ENCODE results near the gene ADCY4.

ADCY4 gene

GRCh38 chr14:24273422-24273998 lies 61.4 kb downstream of the ADCY4 start:
- Histone ChIP-seq H2BK120ac (ENCODE audit: low read depth, low read length) (no peak overlapping the region), H3K79me1 (ENCODE audit: low read depth, low read length) (no peaks in the 10 kb centered on the region), H3K4me1 (ENCODE audit: control insufficient read depth in 2 of 2, insufficient read depth in 1 of 2, low read depth in 1 of 2, low read length in 2 of 2) (peaks cover 4 to 6% of the 10 kb centered on the region in 2 donors), H3K14ac (ENCODE audit: low read length) (no peak overlapping the region), H4K8ac (ENCODE audit: low read depth, low read length) (no peak overlapping the region), H3K4ac (ENCODE audit: low read length) (no peak overlapping the region), H3K4me3 (ENCODE audit: low read length in 2 of 2) (no peak overlapping the region), H3K36me3 (replicated peaks in 1 of 2; ENCODE audit: control insufficient read depth in 2 of 2, insufficient read depth in 2 of 2, low read length in 2 of 2) (peaks cover 0 to 4% of the 10 kb centered on the region in 2 donors), H3K23ac (ENCODE audit: low read depth, low read length, poor library complexity) (no peak overlapping the region), H2BK15ac (ENCODE audit: low read length) (no peak overlapping the region), H3K9ac (ENCODE audit: low read depth, low read length, poor library complexity) (no peak overlapping the region), H3K9me3 (replicated peaks in 1 of 2; ENCODE audit: control insufficient read depth in 2 of 2, insufficient read depth in 1 of 2, low read depth in 1 of 2, low read length in 2 of 2) (peaks cover 0 to 1% of the 10 kb centered on the region in 2 donors), H3K18ac (ENCODE audit: low read length) (no peak overlapping the region), H3K27ac (replicated peaks; ENCODE audit: low read length) (no peak overlapping the region), H2AK5ac (ENCODE audit: low read depth, low read length) (no peak overlapping the region), H2BK5ac (ENCODE audit: low read length) (no peak overlapping the region), H2BK12ac (ENCODE audit: low read length) (no peak overlapping the region), H3K4me2 (ENCODE audit: insufficient read depth, low read length, poor library complexity, severe bottlenecking) (no peak overlapping the region), H3K27me3 (ENCODE audit: control insufficient read depth in 3 of 3, insufficient read depth in 3 of 3, low read depth in 1 of 3, low read length in 3 of 3) (no peaks in the 10 kb centered on the region), H2AFZ (ENCODE audit: low read length) (no peak overlapping the region), H4K91ac (ENCODE audit: low read depth, low read length, poor library complexity) (no peak overlapping the region)
- DNase-seq (ENCODE audit: low spot score), result no peak
- WGBS, 2 donors (ENCODE audit: extremely low coverage in 2 of 2, insufficient read length in 2 of 2, insufficient replicate concordance in 1 of 2), result no CpG with 5 or more reads among the region's 3 CpGs

- Histone ChIP-seq H3K4me3 (ENCODE audit: low read length in 2 of 2) (no peak overlapping the region), H4K91ac (ENCODE audit: low read depth, low read length, poor library complexity) (no peak overlapping the region), H2BK120ac (ENCODE audit: low read depth, low read length) (no peak overlapping the region), H2BK5ac (ENCODE audit: low read length) (no peak overlapping the region), H3K18ac (ENCODE audit: low read length) (no peak overlapping the region), H3K23ac (ENCODE audit: low read depth, low read length, poor library complexity) (no peak overlapping the region), H2AK5ac (ENCODE audit: low read depth, low read length) (no peak overlapping the region), H3K4me2 (ENCODE audit: insufficient read depth, low read length, poor library complexity, severe bottlenecking) (no peak overlapping the region), H3K9me3 (replicated peaks in 1 of 2; ENCODE audit: control insufficient read depth in 2 of 2, insufficient read depth in 1 of 2, low read depth in 1 of 2, low read length in 2 of 2) (peaks cover 0 to 1% of the 10 kb centered on the region in 2 donors), H3K9ac (ENCODE audit: low read depth, low read length, poor library complexity) (no peak overlapping the region), H3K14ac (ENCODE audit: low read length) (no peak overlapping the region), H2BK12ac (ENCODE audit: low read length) (no peak overlapping the region), H3K27me3 (ENCODE audit: control insufficient read depth in 3 of 3, insufficient read depth in 3 of 3, low read depth in 1 of 3, low read length in 3 of 3) (no peaks in the 10 kb centered on the region), H3K4ac (ENCODE audit: low read length) (no peak overlapping the region), H2AFZ (ENCODE audit: low read length) (no peak overlapping the region), H3K4me1 (ENCODE audit: control insufficient read depth in 2 of 2, insufficient read depth in 1 of 2, low read depth in 1 of 2, low read length in 2 of 2) (peaks cover 4 to 6% of the 10 kb centered on the region in 2 donors), H3K79me1 (ENCODE audit: low read depth, low read length) (no peaks in the 10 kb centered on the region), H3K27ac (replicated peaks; ENCODE audit: low read length) (no peak overlapping the region), H3K36me3 (replicated peaks in 1 of 2; ENCODE audit: control insufficient read depth in 2 of 2, insufficient read depth in 2 of 2, low read length in 2 of 2) (peaks cover 0 to 6% of the 10 kb centered on the region in 2 donors), H4K8ac (ENCODE audit: low read depth, low read length) (no peak overlapping the region), H2BK15ac (ENCODE audit: low read length) (no peak overlapping the region)
- no CpG with 5 or more reads among the region's 2 CpGs for WGBS, 2 donors (ENCODE audit: extremely low coverage in 2 of 2, insufficient read length in 2 of 2, insufficient replicate concordance in 1 of 2)
- no peak for DNase-seq (ENCODE audit: low spot score)
Observed at GRCh38 chr14:24272467-24272866, 62.4 kb downstream of the ADCY4 start.

DNA sequence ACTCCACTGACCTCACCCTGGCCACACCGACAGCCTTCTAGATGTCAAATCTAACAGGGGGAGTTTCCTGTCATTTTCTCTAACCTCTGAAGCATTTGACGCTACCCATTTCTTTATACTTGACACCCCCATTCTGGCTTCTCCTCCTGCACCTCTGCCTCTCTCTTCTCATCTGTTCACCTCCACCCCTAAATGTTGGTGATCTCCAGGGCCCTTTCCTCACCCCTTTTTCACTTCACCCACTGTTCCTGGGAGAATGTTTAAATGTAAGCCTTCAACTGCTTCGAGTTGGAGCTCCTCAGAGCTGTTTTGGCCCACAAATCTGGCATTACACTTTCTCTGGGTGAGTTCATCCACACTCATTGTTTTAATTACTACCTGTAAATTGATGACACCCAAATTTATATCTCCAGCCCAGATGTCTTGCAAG lies 63.0 kb downstream of the ADCY4 start:
- no peak overlapping the region for H2BK15ac ChIP-seq (ENCODE audit: low read length)
- no peak overlapping the region for H3K27ac ChIP-seq (replicated peaks; ENCODE audit: low read length)
- H2BK5ac ChIP-seq (ENCODE audit: low read length), result no peak overlapping the region

DNA sequence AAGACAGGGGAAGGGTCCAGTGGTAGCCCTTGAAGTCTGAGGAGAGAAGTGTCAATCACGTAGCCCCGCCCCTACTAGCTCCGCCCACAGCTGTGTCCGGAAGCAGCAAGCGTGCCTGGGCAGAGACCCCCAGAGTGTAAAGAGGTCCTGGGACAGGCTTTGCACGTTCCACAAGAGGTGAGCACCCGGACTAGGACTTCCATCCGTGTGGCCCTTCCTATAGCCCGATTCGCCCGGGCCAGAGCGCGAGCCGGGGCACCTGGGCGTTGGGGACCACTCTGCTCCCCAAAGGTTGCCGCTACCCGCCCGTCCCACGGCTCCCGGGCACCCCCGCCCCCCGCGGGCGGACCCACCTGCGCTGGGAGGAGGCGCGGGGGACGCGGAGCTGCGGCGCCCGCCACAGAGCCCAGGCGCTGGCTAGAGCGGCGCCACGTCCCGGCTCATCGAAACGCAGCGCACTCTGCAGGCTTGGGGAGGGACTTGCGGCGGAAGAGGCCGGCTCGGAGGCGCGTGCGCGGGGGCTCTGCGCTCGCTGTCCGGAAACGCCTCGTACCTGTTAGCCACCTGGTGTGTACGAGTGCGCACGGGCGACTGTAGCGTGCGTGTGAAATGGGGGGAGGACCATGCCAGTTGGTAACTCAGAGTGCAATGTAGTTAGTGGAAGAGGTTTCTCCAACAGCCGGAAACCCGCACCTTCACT lies 63.6 kb downstream of the ADCY4 start, which contains the start of gene RABGGTA:
RABGGTA (minus strand) TSS at position 464 of the 700 bp plus-strand sequence. CDS start 482 bp downstream, outside the sequence.
- peak within 1 kb of the TSS; percentile 99 for H3K18ac ChIP-seq (ENCODE audit: low read length)

More for the DNA sequence above, 63.0 kb downstream of the ADCY4 start:
- Histone ChIP-seq H2BK120ac (ENCODE audit: low read depth, low read length) (no peak overlapping the region), H3K23ac (ENCODE audit: low read depth, low read length, poor library complexity) (peak overlapping the region; percentile 77), H4K8ac (ENCODE audit: low read depth, low read length) (no peak overlapping the region), H3K9ac (ENCODE audit: low read depth, low read length, poor library complexity) (peak overlapping the region; percentile 87), H2AFZ (ENCODE audit: low read length) (peak overlapping the region; percentile 93), H3K4me1 (ENCODE audit: control insufficient read depth in 2 of 2, insufficient read depth in 1 of 2, low read depth in 1 of 2, low read length in 2 of 2) (peaks cover 4 to 6% of the 10 kb centered on the region in 2 donors), H3K4ac (ENCODE audit: low read length) (no peak overlapping the region), H3K9me3 (replicated peaks in 1 of 2; ENCODE audit: control insufficient read depth in 2 of 2, insufficient read depth in 1 of 2, low read depth in 1 of 2, low read length in 2 of 2) (peaks cover 0 to 1% of the 10 kb centered on the region in 2 donors), H3K36me3 (replicated peaks in 1 of 2; ENCODE audit: control insufficient read depth in 2 of 2, insufficient read depth in 2 of 2, low read length in 2 of 2) (peaks cover 2 to 10% of the 10 kb centered on the region in 2 donors), H3K27me3 (ENCODE audit: control insufficient read depth in 3 of 3, insufficient read depth in 3 of 3, low read depth in 1 of 3, low read length in 3 of 3) (no peaks in the 10 kb centered on the region), H3K79me1 (ENCODE audit: low read depth, low read length) (no peaks in the 10 kb centered on the region), H3K14ac (ENCODE audit: low read length) (no peak overlapping the region), H2AK5ac (ENCODE audit: low read depth, low read length) (peak overlapping the region; percentile 10), H3K4me2 (ENCODE audit: insufficient read depth, low read length, poor library complexity, severe bottlenecking) (no peak overlapping the region), H3K4me3 (ENCODE audit: low read length in 2 of 2) (peak overlapping the region; percentile 71 to 93), H3K18ac (ENCODE audit: low read length) (peak overlapping the region; percentile 67), H4K91ac (ENCODE audit: low read depth, low read length, poor library complexity) (no peak overlapping the region), H2BK12ac (ENCODE audit: low read length) (no peak overlapping the region)
- no peak for DNase-seq (ENCODE audit: low spot score)
- WGBS, 2 donors (ENCODE audit: extremely low coverage in 2 of 2, insufficient read length in 2 of 2, insufficient replicate concordance in 1 of 2), result no CpG with 5 or more reads among the region's 3 CpGs

More for the DNA sequence above, 63.6 kb downstream of the ADCY4 start, which contains the start of gene RABGGTA:
- peak within 1 kb of the TSS; percentile 10 for H2AK5ac ChIP-seq (ENCODE audit: low read depth, low read length)
- H2AFZ ChIP-seq (ENCODE audit: low read length), result peak within 1 kb of the TSS; percentile 93
- peak within 1 kb of the TSS; percentile 88 for H2BK120ac ChIP-seq (ENCODE audit: low read depth, low read length)
- no peaks in the 10 kb centered on the region for H3K27me3 ChIP-seq (ENCODE audit: control insufficient read depth in 3 of 3, insufficient read depth in 3 of 3, low read depth in 1 of 3, low read length in 3 of 3)
- peak within 1 kb of the TSS; percentile 77 for H3K23ac ChIP-seq (ENCODE audit: low read depth, low read length, poor library complexity)
- peak within 1 kb of the TSS; percentile 68 for H3K4me2 ChIP-seq (ENCODE audit: insufficient read depth, low read length, poor library complexity, severe bottlenecking)
- no peak within 1 kb of the TSS for H4K8ac ChIP-seq (ENCODE audit: low read depth, low read length)
- no peak within 1 kb of the TSS for H3K4ac ChIP-seq (ENCODE audit: low read length)
- H3K27ac ChIP-seq (replicated peaks; ENCODE audit: low read length), result peak within 1 kb of the TSS; percentile 90
- no peaks in the 10 kb centered on the region for H3K79me1 ChIP-seq (ENCODE audit: low read depth, low read length)
- peak; percentile 90 for DNase-seq (ENCODE audit: low spot score)
- H3K9me3 ChIP-seq (replicated peaks in 1 of 2; ENCODE audit: control insufficient read depth in 2 of 2, insufficient read depth in 1 of 2, low read depth in 1 of 2, low read length in 2 of 2), result peaks cover 0 to 1% of the 10 kb centered on the region in 2 donors
- peaks cover 6 to 15% of the 10 kb centered on the region in 2 donors for H3K36me3 ChIP-seq (replicated peaks in 1 of 2; ENCODE audit: control insufficient read depth in 2 of 2, insufficient read depth in 2 of 2, low read length in 2 of 2)
- peaks cover 4 to 6% of the 10 kb centered on the region in 2 donors for H3K4me1 ChIP-seq (ENCODE audit: control insufficient read depth in 2 of 2, insufficient read depth in 1 of 2, low read depth in 1 of 2, low read length in 2 of 2)
- peak within 1 kb of the TSS; percentile 71 to 93 for H3K4me3 ChIP-seq (ENCODE audit: low read length in 2 of 2)
- no CpG with 5 or more reads among the region's 61 CpGs for WGBS, 2 donors (ENCODE audit: extremely low coverage in 2 of 2, insufficient read length in 2 of 2, insufficient replicate concordance in 1 of 2)
- no peak within 1 kb of the TSS for H3K14ac ChIP-seq (ENCODE audit: low read length)
- H2BK12ac ChIP-seq (ENCODE audit: low read length), result no peak within 1 kb of the TSS
- H2BK5ac ChIP-seq (ENCODE audit: low read length), result peak within 1 kb of the TSS; percentile 88
- no peak within 1 kb of the TSS for H4K91ac ChIP-seq (ENCODE audit: low read depth, low read length, poor library complexity)
- H2BK15ac ChIP-seq (ENCODE audit: low read length), result no peak within 1 kb of the TSS
- H3K9ac ChIP-seq (ENCODE audit: low read depth, low read length, poor library complexity), result peak within 1 kb of the TSS; percentile 91
